Measurements from ENCODE around the gene FBXW4.

- no peak for TF ChIP-seq CTCF (IDR thresholded peaks at IDR 0.05)
- no peak for TF ChIP-seq POLR2A (IDR thresholded peaks at IDR 0.05)
- no peak for TF ChIP-seq EP300 (IDR thresholded peaks at IDR 0.05)
Measured at GRCh38 chr10:101693651-101693977, 1.4 kb downstream of the FBXW4 start.
